Frontal cortex (tissue), 4 donors: ENCODE measurements around the gene FCN1. TPM values are rescaled to one million over a fixed set of nuclear protein-coding genes. Genes with fewer than 3 reads are reported as not detected.
A peak's percentile ranks its signal among the peaks of the same experiment; 100 is the strongest.

ENCODE experiments used
- DNase-seq, 2 donors: peaks; one replicate each; pipeline ENCODE4 v3.0.0; 2012; ENCODE audit warnings: low spot score in 2 of 2
- FAIRE-seq: peaks from 2 replicates; lab custom pipeline; 2012; peaks lifted over from hg19 to GRCh38; lab: Jason Lieb, UNC
- total RNA-seq: library from RNA; depleted of rRNA; stranded (reverse); fragments of >200 nt; gene quantifications from one replicate; pipeline ENCODE4 v1.2.3, GENCODE V29; 2014
- donor health status: control.
- donor health status: control.
- donor health status: control.

Gene FCN1
- total RNA-seq, 1 donor from 2014 or later: 0.82 TPM

DNA sequence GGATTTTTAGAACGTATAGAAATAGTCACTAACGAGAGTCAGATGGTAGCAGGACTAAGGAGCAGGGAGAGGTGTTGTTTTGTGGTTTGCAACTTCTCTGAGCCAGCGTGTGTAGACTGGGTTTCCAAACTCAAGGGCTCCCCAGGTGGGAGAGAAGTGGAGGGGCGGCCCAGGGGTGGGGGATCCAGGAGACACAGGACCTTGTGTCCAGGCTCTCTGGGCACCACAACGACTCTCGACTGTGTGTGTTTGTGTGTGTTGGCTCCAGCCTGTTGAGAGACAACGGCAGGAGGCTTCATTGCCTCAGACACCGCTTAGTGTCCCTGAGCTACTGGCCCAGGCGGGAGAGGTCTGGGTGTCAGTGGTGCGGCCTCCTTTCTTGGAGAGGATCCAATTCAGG is 934 bp upstream of the FCN1 start:
- FAIRE-seq: no peak
- DNase-seq: no peak

DNA sequence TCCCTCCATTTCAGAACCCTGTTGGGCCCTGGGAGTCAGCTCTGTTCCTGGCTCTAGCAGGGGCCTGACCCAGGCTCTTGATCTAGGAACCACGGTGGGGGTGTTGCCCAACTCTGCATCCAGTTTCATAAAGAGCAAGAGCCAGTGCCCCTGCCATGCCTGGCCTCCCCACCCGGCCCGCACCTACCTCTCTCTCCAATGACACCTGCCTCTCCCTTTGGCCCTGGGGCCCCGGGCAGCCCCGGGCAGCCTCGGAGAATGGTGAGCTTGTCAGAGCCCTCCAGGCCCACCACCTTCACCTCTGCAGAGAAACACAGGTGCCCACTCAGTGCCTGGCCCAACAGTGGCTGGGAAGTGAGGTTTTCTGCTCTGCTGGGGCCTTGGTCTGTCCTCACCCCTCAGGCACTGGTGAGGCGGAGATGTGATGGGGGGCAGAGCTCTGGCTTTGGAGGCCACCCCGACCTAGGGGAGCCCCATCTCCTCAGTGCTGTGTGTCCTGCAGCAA is 1.5 kb downstream of the FCN1 start:
- no peak for FAIRE-seq

DNA sequence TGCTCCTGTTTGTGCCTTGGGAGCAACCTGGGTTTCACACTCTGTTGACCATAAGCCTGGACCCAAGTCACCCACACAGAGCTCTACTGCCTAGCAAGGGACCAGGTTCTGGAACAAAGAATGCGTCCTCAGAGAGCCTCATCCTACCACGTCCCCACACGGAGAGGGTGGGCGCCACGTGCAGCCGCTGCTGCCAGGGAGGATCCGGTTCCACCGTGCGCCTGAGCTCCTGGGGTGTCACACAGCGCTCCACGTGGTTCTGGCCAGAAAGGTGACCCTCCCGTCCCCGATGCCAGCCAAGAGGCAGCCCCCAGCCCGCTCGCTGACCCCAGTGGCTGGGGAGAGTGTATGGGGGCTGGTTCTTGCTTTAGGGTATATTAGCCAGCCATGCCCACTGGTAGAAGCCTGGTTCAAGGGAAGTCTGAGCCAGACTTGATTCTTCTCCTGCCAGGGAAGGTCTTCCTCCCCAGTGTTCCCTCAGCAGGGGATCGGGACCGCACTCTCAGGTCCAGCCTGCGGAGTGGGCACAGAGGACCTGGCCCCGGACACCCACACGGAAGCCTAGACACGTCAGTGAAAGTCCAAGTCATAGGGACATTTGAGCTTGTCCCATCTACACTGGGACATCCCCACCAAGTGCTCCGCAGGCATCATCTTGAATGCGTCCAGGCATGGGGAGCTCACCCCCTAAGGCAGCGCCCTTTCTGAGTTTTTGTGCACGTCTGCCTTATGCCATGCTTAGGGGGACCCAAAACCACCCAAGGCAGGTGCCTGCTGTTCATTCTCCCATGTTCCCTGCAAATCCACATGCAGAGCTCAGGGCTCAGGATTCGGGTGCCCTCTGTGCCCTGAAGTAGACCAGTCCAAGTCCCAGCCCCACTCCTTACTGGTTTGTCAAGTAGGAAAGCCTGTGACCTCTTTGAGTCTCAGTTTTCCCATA is 2.4 kb downstream of the FCN1 start:
- DNase-seq (no peak), FAIRE-seq (no peak)

More for the DNA sequence above, 1.5 kb downstream of the FCN1 start:
- DNase-seq: no peak

DNA sequence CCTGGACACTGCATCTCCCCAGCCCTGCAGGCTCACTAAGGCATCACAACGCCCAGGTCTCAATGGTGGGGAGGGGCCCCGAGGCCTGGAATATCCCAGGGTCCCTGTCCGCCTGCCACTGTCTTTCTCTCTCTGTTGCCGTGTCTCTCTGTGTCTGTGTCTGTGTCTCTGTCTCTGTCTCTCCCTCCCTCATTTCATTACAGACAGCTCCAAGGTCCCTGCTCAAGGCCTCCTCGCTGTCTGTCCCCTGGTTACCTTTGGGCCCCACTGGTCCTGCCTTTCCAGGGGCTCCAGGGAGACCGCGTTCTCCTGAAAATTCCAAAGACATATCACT is 3.2 kb downstream of the FCN1 start:
- no peak for FAIRE-seq

DNA sequence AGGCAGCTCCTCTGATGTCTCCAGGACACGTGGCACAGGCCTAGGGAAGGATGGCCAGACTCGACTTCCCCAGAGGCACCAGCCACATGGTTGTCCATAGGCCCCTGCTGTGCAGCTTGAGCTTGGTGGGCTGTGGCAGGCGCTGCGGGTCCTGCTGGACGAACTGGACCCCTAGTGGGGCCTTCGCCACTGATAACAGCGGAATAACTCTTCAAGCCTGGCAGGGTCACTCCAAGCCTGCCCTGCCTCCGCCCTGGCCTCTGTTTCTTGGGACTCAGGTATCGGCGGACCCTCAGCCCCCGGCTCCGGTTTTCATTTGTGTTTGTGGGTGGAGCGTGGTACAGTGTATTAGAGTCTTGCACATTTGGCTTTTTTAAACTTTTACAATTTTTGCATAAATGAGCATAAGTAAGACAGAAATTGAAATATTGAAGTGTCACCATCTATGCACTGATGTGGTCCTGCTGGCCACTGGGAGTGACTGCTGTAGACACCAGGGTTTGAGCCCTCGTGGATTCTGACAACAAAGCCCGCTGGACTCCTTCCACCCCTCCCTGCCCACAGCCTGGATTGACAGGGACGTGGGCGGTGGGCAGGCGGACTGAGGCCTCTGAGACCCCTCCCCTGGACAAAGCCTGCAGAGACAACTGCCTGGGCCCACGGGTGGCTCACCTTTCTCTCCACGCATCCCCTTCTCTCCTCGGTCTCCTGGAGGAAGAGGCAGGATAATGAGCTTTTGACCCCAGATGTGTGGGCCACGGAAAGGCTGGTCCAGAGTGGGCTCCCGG is 3.8 kb downstream of the FCN1 start:
- no peak for DNase-seq
- no peak for FAIRE-seq

More for the DNA sequence above, 3.2 kb downstream of the FCN1 start:
- DNase-seq: no peak

DNA sequence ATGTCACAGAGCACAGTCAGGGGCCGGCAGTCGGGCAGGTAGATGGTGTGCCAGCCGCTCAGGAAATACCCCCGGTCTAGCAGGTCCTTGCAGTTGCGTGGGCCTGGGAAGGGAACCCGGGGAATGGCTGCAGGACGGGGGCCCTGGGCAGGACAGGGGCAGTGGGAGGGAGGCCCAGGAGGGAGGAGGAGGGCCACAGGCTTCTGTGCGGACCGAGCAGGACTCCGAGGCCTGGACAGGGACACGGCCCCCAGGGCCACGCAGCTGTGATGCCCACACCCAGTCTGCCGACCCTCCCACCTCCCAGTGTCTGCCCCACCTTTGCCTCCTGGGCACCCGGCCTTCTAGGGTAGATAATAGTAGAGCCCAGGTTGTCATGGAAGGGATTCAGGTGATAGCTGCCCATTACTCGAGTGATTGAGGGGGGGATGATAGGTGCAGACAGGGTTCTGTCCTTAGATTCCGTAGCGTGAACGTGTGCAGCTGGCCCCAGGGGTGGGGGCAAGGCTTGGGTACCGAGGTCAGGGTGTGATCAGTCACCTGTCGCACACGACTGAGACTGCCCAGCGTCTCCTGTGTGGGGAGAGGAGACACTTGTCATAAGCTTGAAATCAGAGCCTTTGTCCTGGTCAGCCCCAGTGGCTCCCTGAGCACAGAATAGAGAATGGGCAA is 4.5 kb downstream of the FCN1 start:
- no peak for FAIRE-seq
- DNase-seq: no peak

DNA sequence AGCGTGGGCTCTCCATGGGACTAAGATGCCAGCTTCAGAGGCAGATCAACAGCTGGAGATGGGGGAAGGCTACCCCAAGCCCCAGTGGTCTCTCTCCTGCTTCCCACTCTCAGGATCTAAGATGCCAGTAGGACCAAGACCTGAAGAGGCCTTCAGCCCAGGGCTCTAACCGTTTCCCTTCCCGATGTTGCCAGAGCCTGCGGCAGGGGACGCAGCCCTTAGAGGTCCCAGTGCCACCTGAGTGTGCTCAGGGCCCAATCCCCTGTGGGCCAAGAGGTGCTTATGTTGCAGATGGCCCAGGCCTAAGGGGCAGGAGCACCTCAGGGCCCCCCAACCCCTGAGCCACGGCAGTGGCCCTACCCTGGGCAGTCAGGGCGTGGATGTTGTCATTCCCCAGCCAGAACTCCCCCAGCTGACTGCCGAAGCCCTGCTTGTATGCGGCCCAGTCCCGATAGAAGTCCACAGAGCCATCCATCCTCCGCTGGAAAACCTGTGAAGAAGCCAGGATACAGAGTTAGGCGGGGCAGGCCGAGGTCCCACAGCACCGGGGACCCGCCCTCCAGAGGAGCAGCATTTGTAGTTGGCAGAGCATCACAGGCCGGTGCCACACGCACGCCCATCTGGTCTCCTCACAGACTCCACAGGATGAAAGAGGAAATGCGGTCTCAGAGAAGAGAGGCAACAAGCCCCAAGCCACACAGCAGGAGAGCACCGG is 5.4 kb downstream of the FCN1 start:
- FAIRE-seq (no peak), DNase-seq (no peak)

DNA sequence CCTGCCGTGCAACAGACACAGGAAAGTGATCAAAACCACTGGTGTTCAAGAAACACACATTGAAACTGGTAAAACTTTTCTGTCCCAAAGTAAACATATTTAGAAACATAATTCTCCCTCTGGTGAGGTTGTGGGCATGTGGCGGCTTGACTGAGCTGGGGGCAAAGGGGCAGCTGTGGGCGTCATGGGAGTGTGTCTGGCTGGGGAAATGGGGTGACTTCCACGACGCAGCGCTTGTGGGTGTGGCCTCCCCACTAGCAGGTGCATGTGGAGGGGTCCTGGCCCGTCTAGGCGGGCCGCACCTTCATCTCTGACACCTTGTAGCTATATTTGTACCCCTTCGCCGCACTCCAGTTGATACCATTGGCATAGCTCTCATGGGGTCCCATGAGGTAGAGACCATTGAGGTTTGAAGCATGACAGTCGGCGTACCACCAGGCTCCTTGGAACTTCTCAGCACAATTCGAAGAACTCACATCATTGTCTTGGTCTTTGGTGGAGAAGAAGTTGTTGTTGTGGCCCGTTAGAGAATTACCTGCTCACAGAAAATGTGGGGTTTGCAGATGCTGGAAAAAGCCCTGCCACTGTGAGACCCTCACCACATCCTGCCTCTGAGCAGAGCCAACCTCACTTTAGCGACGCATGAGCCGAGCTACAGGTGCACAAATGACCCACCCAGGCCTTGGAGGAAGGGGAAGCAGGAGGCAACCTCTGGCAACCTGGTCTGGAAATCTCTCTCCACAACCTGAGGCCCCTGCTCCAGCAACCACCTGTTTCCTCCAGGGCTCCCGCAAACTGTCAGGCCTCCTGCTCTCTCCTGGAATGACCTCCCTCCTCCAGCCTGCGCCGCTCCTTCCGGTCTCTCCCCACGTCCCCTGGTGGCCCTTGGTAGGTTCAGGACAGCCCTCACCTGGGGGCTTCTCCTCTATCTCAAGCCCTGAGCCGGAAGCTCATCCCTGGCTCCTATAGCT is 7.9 kb downstream of the FCN1 start:
- FAIRE-seq: no peak
- no peak for DNase-seq

DNA sequence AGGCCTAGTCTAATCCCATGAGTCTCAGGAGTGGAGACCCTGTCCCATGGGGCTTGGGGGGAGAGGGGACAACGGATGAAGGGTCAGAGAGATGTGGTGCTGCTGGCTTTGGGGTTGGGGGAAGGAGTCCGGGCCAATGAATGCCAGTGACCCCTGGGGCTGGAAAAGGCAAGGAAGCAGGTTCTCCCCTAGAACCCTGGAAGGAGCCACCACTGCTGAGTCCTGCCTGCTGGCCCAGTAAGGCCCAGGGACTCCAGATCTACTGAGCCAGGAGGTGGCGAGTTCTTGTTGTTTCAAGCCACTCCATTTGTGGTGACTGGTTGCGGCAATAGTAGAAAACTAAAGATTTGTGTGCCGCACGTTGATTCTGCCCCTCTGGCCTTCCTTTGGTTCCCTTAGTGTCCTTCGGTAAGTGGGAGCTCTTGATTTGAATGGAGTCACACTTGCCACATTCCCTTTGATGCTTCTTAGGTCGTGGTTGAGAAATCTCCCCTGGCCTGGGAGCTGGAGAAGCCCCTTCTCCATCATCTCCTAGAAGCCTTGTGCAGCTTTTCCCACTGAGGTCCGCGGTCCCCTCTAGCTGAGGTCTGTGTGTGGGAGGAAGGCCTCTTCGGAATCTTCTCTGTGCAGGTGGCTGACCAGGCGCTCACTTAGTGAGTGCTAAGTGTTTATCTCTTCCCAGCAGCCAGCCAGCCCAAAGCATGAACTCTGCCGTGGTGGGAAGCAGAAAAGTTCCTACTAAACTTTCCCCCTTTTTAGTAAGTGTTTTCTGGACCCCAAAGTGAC is 9.0 kb downstream of the FCN1 start:
- no peak for DNase-seq
- no peak for FAIRE-seq

DNA sequence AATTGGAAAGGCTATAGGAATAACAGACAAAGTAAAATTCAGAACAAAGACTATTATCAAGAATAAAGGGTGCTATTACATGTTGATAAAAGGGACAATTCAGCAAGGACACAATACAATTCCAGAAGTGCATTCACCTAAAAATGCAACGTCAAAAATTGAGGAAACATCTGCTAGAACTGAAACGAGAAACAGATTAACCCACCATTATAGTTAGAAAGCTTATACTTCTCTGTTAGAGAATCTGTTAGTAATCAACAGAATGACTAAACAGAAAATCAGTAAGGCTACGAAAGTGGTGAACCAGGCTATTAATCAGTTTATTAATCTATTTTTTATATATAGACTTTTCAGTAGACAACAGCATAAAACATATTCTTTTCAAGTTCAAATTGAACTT is 14.8 kb downstream of the FCN1 start:
- no peak for DNase-seq
- no peak for FAIRE-seq

DNA sequence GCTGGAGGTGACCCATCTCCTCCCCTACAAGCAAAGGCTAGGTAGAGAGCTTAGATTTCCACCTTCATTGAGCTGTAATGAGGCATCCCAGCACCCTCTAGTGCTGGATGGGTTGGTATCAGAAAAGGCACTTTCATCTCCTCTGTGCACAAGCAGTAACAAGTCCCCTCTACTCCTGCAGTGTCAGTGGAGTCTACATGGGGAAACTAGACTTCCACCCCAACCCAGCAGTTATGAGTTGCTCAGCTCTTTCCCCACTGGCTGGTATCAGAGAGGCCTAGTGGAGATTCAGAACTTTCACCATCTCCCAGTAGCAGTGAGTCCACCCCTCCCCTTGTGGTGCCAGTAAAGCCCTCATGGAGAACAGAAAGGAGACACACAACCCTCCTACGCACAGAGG is 17.9 kb downstream of the FCN1 start:
- FAIRE-seq (no peak), DNase-seq (no peak)

DNA sequence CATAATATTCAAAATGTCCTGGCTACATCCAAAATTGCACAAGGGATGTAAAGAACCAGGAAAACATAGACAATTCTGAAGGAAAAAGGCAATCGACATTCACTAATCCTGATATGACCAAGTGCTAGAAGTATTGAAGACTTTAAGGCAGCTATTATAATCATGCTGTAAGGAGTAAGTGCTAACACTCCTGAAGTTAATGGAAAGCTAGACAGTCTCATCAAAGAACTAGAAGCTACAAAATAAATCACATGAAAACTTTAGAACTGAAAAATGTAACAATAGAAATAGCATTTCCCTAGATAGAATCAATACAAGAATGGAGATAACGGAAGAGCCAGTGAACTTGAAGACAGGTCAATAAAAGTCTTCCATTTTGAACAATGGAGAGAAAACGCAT is 18.5 kb downstream of the FCN1 start:
- FAIRE-seq: no peak
- DNase-seq: no peak

DNA sequence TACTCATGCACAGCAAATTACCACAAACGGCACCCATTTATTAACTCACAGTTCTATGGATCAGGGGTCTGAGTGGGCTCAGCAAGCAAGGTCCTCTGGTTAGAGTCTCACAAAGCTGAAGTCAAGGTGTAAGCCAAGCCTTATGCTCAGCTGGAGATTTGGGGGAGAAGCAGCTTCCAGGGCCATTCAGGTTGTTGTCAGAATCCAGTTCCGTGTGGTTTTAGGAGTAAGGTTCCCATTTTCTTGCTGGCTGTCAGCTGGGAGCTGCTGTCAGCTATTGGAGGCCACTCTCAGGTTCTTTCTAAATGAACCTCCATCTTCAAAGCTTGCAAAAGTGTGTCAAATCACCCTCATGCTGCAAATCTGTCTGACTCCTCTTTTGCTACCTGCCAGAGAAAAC is 19.4 kb downstream of the FCN1 start:
- FAIRE-seq (no peak), DNase-seq (no peak)

DNA sequence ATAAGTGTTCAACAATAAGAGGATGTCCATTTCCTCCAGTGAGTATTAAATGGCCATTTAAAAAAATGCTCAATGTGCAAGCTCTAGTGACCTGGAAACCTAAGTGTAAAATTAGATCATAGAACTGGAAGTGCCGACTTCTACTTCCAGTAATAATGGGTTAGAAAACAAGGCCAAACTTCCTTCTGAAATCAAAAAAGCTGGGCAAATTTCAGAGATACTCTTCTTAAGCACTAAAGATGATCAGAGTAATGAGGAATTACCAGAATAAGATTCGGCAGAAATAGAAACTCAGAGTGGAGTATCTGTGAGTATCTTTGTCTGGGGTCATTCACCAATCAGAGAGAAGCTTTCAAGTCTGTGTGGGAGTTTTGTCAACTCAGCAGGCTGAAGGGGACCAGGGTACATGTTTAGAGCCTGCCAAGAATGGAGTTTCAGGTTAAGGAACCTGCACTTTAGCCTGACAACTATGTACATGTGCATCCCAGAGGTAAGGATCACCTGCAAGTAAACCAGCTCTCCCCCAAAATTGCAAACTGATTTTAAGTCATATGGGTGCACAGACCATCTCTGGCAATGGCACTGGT is 20.0 kb downstream of the FCN1 start:
- no peak for DNase-seq

DNA sequence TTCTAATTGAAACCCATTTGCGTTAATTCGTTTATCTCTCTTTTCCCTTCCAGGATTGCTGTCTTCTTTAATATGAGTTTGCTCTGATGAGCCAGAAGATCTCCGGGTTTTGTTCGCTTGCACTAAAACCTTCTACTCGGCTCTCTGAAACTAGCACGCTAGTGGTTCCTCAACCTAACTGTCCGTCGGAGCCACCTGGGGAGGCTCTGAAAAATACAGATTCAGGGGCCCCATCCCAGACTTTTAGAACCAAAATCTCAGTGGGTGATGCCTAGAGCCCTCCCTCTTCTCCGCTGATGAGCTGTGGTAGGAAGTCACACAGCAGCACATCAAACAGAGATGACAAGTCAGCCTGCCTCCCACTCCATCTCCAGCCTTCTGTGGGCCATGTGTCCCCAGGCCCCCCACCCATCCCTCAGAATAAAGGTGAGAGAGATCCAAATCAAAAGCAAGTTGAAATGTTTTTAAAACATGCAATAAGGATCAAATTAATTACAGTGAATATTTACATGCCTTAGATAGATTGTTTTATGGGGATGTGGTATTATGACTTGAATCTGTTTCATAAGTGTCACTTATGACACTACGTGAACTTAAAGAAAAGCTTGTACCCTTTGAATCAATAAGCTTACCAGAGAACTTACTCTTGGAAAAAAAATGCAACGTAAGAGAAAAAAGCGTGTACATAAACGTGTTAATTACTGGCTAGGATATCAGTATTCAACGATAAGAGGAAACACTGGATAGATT is 20.7 kb downstream of the FCN1 start:
- DNase-seq (no peak), FAIRE-seq (no peak)

More for the DNA sequence above, 20.0 kb downstream of the FCN1 start:
- FAIRE-seq: no peak

DNA sequence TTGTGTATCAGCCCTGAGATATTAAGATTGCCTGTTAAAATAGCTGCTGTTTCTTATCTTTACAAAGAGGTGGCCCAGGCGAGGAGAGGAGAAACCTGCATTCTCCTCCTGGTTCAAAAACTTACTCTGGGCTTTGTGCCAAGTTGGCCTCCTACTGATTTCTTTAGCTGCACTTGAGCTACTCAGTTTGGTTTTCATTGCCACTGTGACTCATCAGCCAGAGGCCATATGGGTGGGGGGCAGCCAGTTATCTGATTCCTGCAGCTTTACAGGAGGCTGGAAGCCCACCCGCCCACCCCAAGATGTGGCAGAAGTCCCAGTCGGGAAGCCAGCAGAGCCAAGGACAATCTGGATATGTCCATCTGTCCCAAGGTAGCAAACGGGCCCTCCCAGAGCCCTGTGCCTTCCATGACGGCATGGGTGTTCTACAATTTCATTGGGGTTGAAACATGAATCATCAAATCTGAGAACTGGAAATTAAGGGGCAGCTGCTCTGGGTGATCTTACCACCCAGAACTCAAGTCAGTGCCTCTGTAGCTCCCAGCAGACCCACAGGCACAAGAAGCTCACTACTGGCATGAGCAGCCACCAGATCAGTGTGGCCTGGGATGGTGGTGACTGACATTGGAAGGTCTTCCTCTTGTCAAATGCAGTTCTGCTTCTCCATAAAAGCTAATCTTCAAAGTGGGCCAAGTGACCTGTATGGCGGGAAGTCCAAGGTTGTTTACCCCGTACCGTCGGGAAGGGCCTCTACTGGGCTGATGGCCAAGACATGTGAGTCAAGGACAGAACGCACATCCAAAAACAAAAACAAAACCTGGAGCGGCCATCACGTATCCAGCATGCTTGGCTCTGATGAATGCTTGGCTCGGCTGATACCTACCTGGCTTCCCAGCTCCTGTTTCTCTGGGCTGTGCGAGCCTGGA is 21.5 kb downstream of the FCN1 start:
- DNase-seq (peak in 1 of 2 donors; percentile 52), FAIRE-seq (no peak)
